Prostate gland (tissue), 2 donors: ENCODE measurements around the gene FOXC2.

Experiments
- POLR2A ChIP-seq: fragments of 450-650 bp; IDR thresholded peaks from one replicate; pipeline ENCODE4 v1.6.1; 2016; ENCODE audit warnings: antibody characterized with exemption, mild to moderate bottlenecking
- POLR2AphosphoS5 ChIP-seq: sonication (generic); formaldehyde crosslinking; IDR thresholded peaks from one replicate; pipeline ENCODE4 v1.6.1; 2017; ENCODE audit warnings: antibody characterized with exemption
- TF ChIP-seq, protein P1 (sequence below), 4 experiments: fragments of 200-600 bp in 2 of 4; fragments of 450-650 bp in 2 of 4; sonication (generic) in 2 of 4; IDR thresholded peaks; 1 replicate in 3 of 4; 2 replicates in 1 of 4; pipeline ENCODE4 v1.5.1; 2016 to 2019; ENCODE audit warnings: antibody characterized with exemption in 4 of 4, mild to moderate bottlenecking in 2 of 4, moderate library complexity in 2 of 4

DNA sequence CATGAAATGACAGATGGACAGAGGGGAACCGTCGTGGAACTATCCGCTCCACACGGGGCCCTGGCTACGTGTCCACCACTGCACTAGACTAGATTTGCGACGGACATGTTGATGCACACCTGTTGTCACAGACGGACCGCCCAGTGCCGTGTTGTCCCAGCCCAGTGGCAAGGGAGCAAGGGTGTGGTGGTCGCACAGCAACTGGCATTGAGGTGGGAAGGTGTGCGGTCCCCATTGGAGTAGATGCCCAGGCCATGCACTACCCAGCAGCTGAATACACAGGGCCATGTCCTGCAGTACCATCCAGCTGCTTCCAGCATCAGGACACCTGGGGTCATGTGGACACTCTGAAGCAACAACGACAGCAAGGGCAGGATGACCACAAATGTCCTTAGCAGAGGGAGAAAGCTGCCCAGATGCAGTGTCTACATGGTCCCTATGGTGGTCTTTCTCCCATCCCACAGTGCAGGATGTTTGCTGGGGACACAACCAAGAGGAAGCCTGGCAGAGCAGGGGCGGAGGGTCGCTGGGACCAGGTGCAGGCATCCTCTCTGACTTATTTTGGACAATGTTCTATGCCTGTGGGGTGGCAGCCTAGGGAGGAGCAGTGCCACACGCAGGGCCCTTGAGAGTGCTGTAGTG, 47.5 kb upstream of the FOXC2 start:
- TF ChIP-seq, protein P1, sequence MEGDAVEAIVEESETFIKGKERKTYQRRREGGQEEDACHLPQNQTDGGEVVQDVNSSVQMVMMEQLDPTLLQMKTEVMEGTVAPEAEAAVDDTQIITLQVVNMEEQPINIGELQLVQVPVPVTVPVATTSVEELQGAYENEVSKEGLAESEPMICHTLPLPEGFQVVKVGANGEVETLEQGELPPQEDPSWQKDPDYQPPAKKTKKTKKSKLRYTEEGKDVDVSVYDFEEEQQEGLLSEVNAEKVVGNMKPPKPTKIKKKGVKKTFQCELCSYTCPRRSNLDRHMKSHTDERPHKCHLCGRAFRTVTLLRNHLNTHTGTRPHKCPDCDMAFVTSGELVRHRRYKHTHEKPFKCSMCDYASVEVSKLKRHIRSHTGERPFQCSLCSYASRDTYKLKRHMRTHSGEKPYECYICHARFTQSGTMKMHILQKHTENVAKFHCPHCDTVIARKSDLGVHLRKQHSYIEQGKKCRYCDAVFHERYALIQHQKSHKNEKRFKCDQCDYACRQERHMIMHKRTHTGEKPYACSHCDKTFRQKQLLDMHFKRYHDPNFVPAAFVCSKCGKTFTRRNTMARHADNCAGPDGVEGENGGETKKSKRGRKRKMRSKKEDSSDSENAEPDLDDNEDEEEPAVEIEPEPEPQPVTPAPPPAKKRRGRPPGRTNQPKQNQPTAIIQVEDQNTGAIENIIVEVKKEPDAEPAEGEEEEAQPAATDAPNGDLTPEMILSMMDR (IDR thresholded peaks at IDR 0.05) = no peak
- no peak for TF ChIP-seq POLR2A
- no peak for TF ChIP-seq POLR2AphosphoS5
